Karpas-422 (cell line): ENCODE measurements around the gene SERPINE2. TPM values are rescaled to one million over a fixed set of nuclear protein-coding genes. Genes with fewer than 3 reads are reported as not detected.

ENCODE experiments used
- DNase-seq: peaks from one replicate; pipeline ENCODE4 v3.0.0-alpha.2; 2015
- H2AFZ ChIP-seq: fragments of 200-600 bp; sonication (generic); 2 replicates; pipeline ENCODE4 v1.6.1; 2014; ENCODE audit warnings: antibody characterized with exemption, low read length, mixed read lengths
- H3K27ac ChIP-seq: fragments of 200-600 bp; sonication (generic); 2 replicates; pipeline ENCODE4 v1.5.1; 2014; ENCODE audit warnings: mild to moderate bottlenecking, low read length, moderate library complexity
- H3K27me3 ChIP-seq: fragments of 200-600 bp; sonication (generic); 2 replicates; pipeline ENCODE4 v1.6.1; 2014; ENCODE audit warnings: low read length, mixed read lengths
- H3K36me3 ChIP-seq: fragments of 200-600 bp; sonication (generic); 2 replicates; pipeline ENCODE4 v1.6.1; 2014; ENCODE audit warnings: low read length, mixed read lengths; ENCODE audit not compliant: insufficient read depth
- H3K4me1 ChIP-seq: fragments of 200-600 bp; sonication (generic); 2 replicates; pipeline ENCODE4 v1.6.1; 2014; ENCODE audit warnings: mild to moderate bottlenecking, low read length, mixed read lengths
- H3K4me2 ChIP-seq: fragments of 200-600 bp; sonication (generic); 2 replicates; pipeline ENCODE4 v1.6.1; 2014; ENCODE audit warnings: low read length, low read depth, mild to moderate bottlenecking; ENCODE audit not compliant: poor library complexity, severe bottlenecking
- H3K4me3 ChIP-seq: fragments of 200-600 bp; sonication (generic); 2 replicates; pipeline ENCODE4 v1.5.1; 2014; ENCODE audit warnings: mild to moderate bottlenecking, antibody characterized with exemption, low read length, mixed read lengths
- H3K79me2 ChIP-seq: fragments of 200-600 bp; sonication (generic); 2 replicates; pipeline ENCODE4 v1.6.1; 2014; ENCODE audit warnings: mild to moderate bottlenecking, low read length, mixed read lengths
- H3K9ac ChIP-seq: fragments of 200-600 bp; sonication (generic); 2 replicates; pipeline ENCODE4 v1.6.0; 2014; ENCODE audit warnings: low read length
- H3K9me2 ChIP-seq: fragments of 200-600 bp; sonication (generic), shearing (Covaris generic); replicated peaks from 2 replicates; pipeline ENCODE4 v1.6.0; 2014; ENCODE audit warnings: mild to moderate bottlenecking, low read length, moderate library complexity; ENCODE audit not compliant: insufficient read depth
- H3K9me3 ChIP-seq: fragments of 300-700, 200-600 bp; sonication (generic); 2 replicates; pipeline ENCODE4 v1.6.1; 2014; ENCODE audit warnings: low read length, mixed read lengths
- H4K20me1 ChIP-seq: fragments of 200-600 bp; sonication (generic); 2 replicates; pipeline ENCODE4 v1.6.1; 2014; ENCODE audit warnings: mild to moderate bottlenecking, antibody characterized with exemption, low read length, low read depth; ENCODE audit not compliant: insufficient read depth
- total RNA-seq: library from RNA; depleted of rRNA; stranded (reverse); fragments of >200 nt; shearing (Covaris generic); gene quantifications from 2 replicates; pipeline ENCODE4 v1.2.3, GENCODE V29; 2014; ENCODE audit warnings: low replicate concordance

The SERPINE2 gene
- total RNA-seq, 1 experiment from 2014 or later = 14.5 TPM

DNA sequence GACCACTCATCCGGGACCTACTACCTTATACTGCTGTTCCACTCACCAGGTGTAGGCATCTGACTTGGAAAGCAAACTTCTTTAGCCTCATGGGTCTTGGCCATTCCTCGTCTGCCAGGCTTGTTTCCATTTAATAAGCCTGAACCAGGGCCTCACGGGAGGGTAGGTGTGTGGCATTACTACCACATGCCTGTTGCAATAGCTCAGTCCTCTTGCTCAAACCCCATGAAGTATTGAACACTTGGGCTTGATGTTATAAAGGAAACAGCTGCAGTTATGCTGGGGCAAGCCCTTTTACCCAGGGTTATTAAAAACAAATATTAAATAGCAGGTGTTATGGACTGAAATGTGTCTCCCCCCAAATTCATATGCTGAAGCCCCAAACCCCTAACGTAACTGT lies 60.6 kb downstream of the SERPINE2 start:
- H3K79me2 ChIP-seq = no peaks in the 10 kb centered on the region
- H3K4me1 ChIP-seq = no peaks in the 10 kb centered on the region
- no peak overlapping the region for H3K27ac ChIP-seq
- H3K9me3 ChIP-seq = no peaks in the 10 kb centered on the region
- no peaks in the 10 kb centered on the region for H3K27me3 ChIP-seq
- DNase-seq = no peak
- H3K9ac ChIP-seq = no peak overlapping the region
- H4K20me1 ChIP-seq = no peaks in the 10 kb centered on the region
- no peaks in the 10 kb centered on the region for H3K36me3 ChIP-seq
- H3K9me2 ChIP-seq = no peaks in the 10 kb centered on the region
- no peak overlapping the region for H3K4me3 ChIP-seq
- H3K4me2 ChIP-seq = no peak overlapping the region
- H2AFZ ChIP-seq = no peak overlapping the region

DNA sequence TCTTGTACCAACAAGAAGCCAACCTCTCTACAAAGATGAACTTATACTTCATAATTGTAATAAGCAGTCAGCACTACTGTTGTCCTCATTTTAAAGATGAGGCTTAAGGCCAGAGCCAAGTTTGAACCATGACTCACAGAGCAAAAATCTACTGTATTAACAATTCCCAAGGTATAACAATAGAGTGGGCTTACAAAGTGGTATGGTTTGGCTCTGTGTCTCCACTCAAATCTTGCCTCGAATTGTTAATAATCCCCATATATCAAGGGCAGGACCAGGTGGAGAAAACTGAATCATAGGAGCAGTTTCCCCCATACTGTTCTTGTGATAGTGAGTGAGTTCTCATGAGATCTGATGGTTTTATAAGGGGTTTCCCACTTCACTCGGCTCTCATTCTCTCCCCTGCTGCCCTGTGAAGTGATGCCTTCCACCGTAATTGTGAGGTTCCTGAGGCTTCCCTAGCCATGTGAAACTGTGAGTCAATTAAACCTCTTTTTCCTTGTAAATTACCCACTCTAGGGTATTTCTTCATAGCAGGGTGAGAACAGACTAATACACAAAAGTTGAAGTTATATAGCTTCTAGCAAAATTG lies 62.4 kb downstream of the SERPINE2 start:
- Histone ChIP-seq H4K20me1 (no peaks in the 10 kb centered on the region), H3K27me3 (no peaks in the 10 kb centered on the region), H3K27ac (no peak overlapping the region), H3K9me2 (no peaks in the 10 kb centered on the region), H3K79me2 (no peaks in the 10 kb centered on the region), H3K4me1 (no peaks in the 10 kb centered on the region), H3K4me2 (no peak overlapping the region), H3K9ac (no peak overlapping the region), H3K36me3 (no peaks in the 10 kb centered on the region), H3K9me3 (no peaks in the 10 kb centered on the region), H3K4me3 (no peak overlapping the region), H2AFZ (no peak overlapping the region)
- no peak for DNase-seq

DNA sequence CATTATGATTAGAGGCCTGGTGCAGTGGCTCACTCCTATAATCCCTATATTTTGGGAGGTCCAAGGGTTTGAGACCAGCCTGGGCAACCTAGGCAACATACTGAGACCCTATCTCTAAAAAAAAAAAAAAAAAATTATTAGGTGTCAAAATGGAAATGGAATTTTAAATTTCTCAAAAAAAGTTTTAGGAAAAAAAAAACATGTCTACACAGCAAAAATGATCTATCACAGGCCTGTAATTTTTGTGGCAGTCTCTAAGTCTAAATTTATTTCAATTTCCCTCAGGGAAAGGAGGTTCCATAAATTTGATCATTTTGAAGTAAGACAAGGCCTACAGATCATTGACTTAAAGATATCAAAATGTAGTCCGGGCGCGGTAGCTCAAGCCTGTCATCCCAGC lies 65.5 kb downstream of the SERPINE2 start:
- Histone ChIP-seq H3K4me1 (peaks cover 6% of the 10 kb centered on the region), H4K20me1 (no peaks in the 10 kb centered on the region), H3K4me3 (no peak overlapping the region), H3K9me3 (no peaks in the 10 kb centered on the region), H3K27ac (no peak overlapping the region), H3K36me3 (no peaks in the 10 kb centered on the region), H3K9me2 (no peaks in the 10 kb centered on the region), H3K9ac (no peak overlapping the region), H3K4me2 (no peak overlapping the region), H3K27me3 (no peaks in the 10 kb centered on the region), H2AFZ (no peak overlapping the region), H3K79me2 (no peaks in the 10 kb centered on the region)
- DNase-seq = no peak

DNA sequence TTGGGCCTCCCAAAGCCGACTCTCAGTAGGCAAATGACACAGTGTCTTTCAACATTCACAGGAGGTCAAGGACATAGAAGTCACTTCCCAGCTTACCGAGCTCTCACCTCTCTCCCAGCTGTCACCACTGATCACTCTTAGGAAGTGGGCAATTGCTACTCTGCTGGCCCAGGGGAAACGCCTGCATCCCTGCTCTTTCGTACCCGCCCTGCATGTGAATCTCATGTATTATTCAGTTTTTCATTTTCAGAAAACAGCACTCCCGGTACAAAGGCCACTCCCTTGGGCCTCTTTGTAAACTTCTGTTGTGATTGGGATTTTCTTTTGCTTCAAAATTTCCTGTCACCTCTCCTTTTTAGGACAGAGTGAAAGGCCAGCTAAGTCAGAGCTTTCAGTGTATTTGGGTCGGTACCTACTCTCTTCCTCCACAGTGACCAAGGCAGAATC lies 66.4 kb downstream of the SERPINE2 start:
- H3K9me3 ChIP-seq = no peaks in the 10 kb centered on the region
- H3K36me3 ChIP-seq = peaks cover 4% of the 10 kb centered on the region; the same call in 1 of the 2 replicates
- H3K9me2 ChIP-seq = no peaks in the 10 kb centered on the region
- no peak overlapping the region for H3K4me3 ChIP-seq
- no peak overlapping the region for H3K4me2 ChIP-seq
- H4K20me1 ChIP-seq = no peaks in the 10 kb centered on the region
- no peaks in the 10 kb centered on the region for H3K27me3 ChIP-seq
- DNase-seq = no peak
- no peak overlapping the region for H3K9ac ChIP-seq
- no peaks in the 10 kb centered on the region for H3K79me2 ChIP-seq
- peaks cover 6% of the 10 kb centered on the region for H3K4me1 ChIP-seq
- no peak overlapping the region for H3K27ac ChIP-seq
- H2AFZ ChIP-seq = no peak overlapping the region

DNA sequence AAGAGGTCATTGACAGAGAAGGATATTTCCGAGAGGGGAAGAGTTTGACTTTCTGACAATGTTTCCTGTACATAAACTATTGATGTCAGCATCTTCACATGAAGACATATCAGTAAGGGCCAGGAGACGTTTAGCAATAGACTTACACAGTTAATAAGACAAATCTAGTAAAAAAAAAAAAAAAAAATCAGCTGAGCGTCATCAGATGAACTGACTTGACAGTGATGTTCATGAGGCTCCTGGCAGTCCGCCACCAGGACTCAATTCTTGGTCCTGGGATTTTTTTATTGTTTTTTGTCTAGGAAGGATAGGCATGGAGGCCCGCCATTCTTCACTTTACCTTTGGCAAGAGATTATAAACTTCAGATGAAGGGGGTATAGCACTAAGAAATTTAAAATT lies 67.4 kb downstream of the SERPINE2 start:
- no peaks in the 10 kb centered on the region for H4K20me1 ChIP-seq
- no peak overlapping the region for H3K4me3 ChIP-seq
- no peaks in the 10 kb centered on the region for H3K9me3 ChIP-seq
- no peaks in the 10 kb centered on the region for H3K9me2 ChIP-seq
- H3K36me3 ChIP-seq = peaks cover 5% of the 10 kb centered on the region; the same call in 1 of the 2 replicates
- H3K4me2 ChIP-seq = no peak overlapping the region
- H3K4me1 ChIP-seq = peaks cover 6% of the 10 kb centered on the region
- no peak for DNase-seq
- H3K79me2 ChIP-seq = no peaks in the 10 kb centered on the region
- H3K9ac ChIP-seq = no peak overlapping the region
- H3K27ac ChIP-seq = no peak overlapping the region
- no peaks in the 10 kb centered on the region for H3K27me3 ChIP-seq
- no peak overlapping the region for H2AFZ ChIP-seq

DNA sequence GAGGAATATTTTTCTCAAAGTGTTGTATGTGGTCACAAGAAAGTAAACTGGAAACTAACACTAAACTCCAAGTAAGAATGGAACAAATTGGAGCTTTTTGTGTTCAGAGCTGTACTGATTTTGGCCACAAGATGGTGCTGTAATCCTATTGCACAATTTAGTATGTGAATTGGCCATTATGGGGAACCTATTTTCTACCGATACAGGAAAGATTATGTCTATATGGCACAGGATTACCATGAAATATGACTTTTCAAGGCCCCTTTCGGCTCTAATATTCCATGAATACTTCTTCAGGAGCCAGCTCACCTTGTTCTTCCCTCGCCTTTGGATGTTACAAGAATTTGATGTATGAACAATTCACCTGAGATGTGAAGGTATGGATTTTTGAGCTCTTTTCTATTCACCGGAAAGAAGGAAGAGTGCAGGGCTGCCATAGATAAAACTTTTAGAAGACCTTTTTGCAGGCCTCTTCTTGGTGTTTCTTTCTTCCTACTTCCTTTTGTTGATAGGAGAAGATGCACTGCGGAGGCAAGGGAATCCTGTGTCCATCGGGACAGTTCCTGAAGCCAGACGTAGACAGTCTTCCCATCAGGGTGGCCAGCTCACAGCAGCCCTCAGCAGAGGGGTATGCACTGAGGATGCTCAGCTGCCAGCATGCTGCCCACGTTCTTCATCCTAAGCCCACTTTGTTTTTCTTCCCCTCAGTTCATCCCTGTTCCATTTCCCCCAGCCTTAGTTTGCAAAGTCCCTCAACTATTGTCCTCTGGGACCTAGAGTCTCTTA lies 68.5 kb downstream of the SERPINE2 start:
- H2AFZ ChIP-seq = no peak overlapping the region
- no peak overlapping the region for H3K4me2 ChIP-seq

DNA sequence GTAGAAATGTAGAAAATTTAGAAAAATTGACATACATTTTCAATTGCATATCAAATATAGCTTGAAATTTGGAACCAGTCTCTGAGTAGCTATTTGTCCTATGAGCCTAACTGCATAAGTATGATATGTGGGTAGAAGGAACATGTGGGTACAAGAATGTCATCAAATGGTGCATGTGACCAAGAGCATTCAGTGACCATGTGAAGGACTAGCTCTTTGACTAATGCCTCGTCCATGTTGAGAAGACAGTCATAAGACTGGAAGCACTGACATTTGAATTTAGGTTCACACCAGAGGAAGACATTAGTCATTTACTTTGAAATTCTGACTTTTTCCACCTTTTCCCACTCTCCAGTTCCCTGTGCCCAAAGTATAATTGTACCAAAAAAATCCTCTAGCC lies 69.2 kb downstream of the SERPINE2 start:
- H4K20me1 ChIP-seq = no peaks in the 10 kb centered on the region
- H3K9ac ChIP-seq = no peak overlapping the region
- H3K9me3 ChIP-seq = no peaks in the 10 kb centered on the region
- 0 out of 2 replicates have a peak overlapping the region, but pooled peaks have one; percentile 34 for H3K27ac ChIP-seq
- no peak overlapping the region for H3K4me3 ChIP-seq
- peaks cover 5% of the 10 kb centered on the region for H3K79me2 ChIP-seq
- H3K27me3 ChIP-seq = no peaks in the 10 kb centered on the region
- peaks cover 16% of the 10 kb centered on the region; the same call in 1 of the 2 replicates for H3K36me3 ChIP-seq
- no peaks in the 10 kb centered on the region for H3K9me2 ChIP-seq
- peaks cover 6% of the 10 kb centered on the region for H3K4me1 ChIP-seq
- H2AFZ ChIP-seq = no peak overlapping the region
- H3K4me2 ChIP-seq = no peak overlapping the region
- no peak for DNase-seq

More for the DNA sequence above, 68.5 kb downstream of the SERPINE2 start:
- no peaks in the 10 kb centered on the region for H3K27me3 ChIP-seq
- no peak overlapping the region for H3K27ac ChIP-seq
- no peak overlapping the region for H3K4me3 ChIP-seq
- H3K9me3 ChIP-seq = no peaks in the 10 kb centered on the region
- no peaks in the 10 kb centered on the region for H3K9me2 ChIP-seq
- peaks cover 9% of the 10 kb centered on the region; the same call in 1 of the 2 replicates for H3K36me3 ChIP-seq
- DNase-seq = peak; percentile 88
- no peaks in the 10 kb centered on the region for H4K20me1 ChIP-seq
- no peak overlapping the region for H3K9ac ChIP-seq
- H3K79me2 ChIP-seq = no peaks in the 10 kb centered on the region
- peaks cover 6% of the 10 kb centered on the region for H3K4me1 ChIP-seq

DNA sequence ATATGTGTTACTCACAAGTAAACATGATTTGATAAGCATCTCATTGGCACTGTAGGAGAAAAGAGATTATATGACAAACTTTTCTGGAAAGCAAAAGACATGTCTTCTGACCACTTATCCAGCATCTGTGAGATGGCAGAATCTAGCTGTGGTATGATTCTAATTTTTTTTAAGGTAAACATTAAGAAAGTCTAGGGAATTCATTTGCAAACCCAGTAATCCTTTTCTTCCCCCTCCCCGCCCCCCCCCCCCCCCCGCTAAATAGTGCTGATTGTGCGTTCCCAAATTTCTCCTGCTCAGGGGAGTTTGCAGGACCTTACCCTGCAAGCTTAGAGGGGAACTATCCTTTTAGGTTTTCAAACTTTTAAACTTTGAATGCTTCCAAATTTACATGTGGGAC lies 69.8 kb downstream of the SERPINE2 start:
- no peak for DNase-seq
- H3K9ac ChIP-seq = no peak overlapping the region
- peaks cover 20% of the 10 kb centered on the region; the same call in 1 of the 2 replicates for H3K36me3 ChIP-seq
- H3K27ac ChIP-seq = 0 out of 2 replicates have a peak overlapping the region, but pooled peaks have one; percentile 34
- H3K27me3 ChIP-seq = no peaks in the 10 kb centered on the region
- no peak overlapping the region for H2AFZ ChIP-seq
- no peaks in the 10 kb centered on the region for H4K20me1 ChIP-seq
- H3K4me2 ChIP-seq = no peak overlapping the region
- H3K4me3 ChIP-seq = no peak overlapping the region
- peaks cover 6% of the 10 kb centered on the region for H3K4me1 ChIP-seq
- H3K9me3 ChIP-seq = no peaks in the 10 kb centered on the region
- peaks cover 10% of the 10 kb centered on the region for H3K79me2 ChIP-seq
- H3K9me2 ChIP-seq = no peaks in the 10 kb centered on the region
